K562 (cell line): ENCODE data around the gene DOK7. TPM values are rescaled to one million over a fixed set of nuclear protein-coding genes. Genes with fewer than 3 reads are reported as not detected.
A peak's percentile ranks its signal among the peaks of the same experiment; 100 is the strongest.

Experiments
- ATAC-seq: fragments of 200-7000 bp; cut with Tn5 transposase; 3 replicates; pipeline ENCODE4 v1.9.1; 2020; ENCODE audit warnings: moderate library complexity
- BruUV-seq: library from RNA; stranded (reverse); fragments of 400-500 nt; replicated peaks from 2 replicates; lab custom pipeline; 2021; lab: Mats Ljungman, UMichigan
- CTCF ChIA-PET: fragments of 300-600 bp; formaldehyde crosslinking; extraction: SDS; loops from one replicate; lab custom pipeline; 2021; ENCODE audit warnings: low intra/inter-chr PET ratio; lab: Yijun Ruan, JAX
- POLR2A ChIA-PET: fragments of 300-600, 350-650 bp; sonication (Branson Sonifier 250); formaldehyde crosslinking; extraction: SDS; loops from one replicate; lab custom pipeline; 2021; ENCODE audit warnings: antibody characterized with exemption, inconsistent platforms; lab: Yijun Ruan, JAX
- DNase-seq, 4 experiments: peaks; one replicate each; pipeline versions ENCODE4 v3.0.0 to v3.0.0-alpha.2; 2011 to 2018; ENCODE audit warnings: low spot score in 3 of 4, mixed read lengths in 3 of 4; ENCODE audit errors: extremely low read depth in 1 of 4
- FAIRE-seq: peaks from 2 replicates; lab custom pipeline; 2011; peaks lifted over from hg19 to GRCh38; lab: Jason Lieb, UNC
- H2AFZ ChIP-seq: 2 replicates; pipeline ENCODE4 v1.6.0; 2011; ENCODE audit warnings: low read depth, low read length, control low read depth, inconsistent platforms
- H3K27ac ChIP-seq: fragments of 200-600 bp; 3 replicates; pipeline ENCODE4 v1.8.0; 2011; ENCODE audit warnings: low read depth, mild to moderate bottlenecking, control low read depth, inconsistent platforms, low read length, moderate library complexity, mixed read lengths; ENCODE audit errors: extremely low read depth
- H3K27me3 ChIP-seq, 2 experiments: fragments of 300-600 bp in 1 of 2; 2 replicates in 1 of 2; 3 replicates in 1 of 2; pipeline versions ENCODE4 v1.6.0 to v1.8.0; 2011; ENCODE audit warnings: inconsistent platforms in 2 of 2, low read length in 2 of 2, mild to moderate bottlenecking in 1 of 2, mixed read lengths in 1 of 2, moderate library complexity in 1 of 2; ENCODE audit not compliant: control insufficient read depth in 2 of 2, insufficient read depth in 2 of 2
- H3K36me3 ChIP-seq: fragments of 300-600 bp; 3 replicates; pipeline ENCODE4 v1.8.0; 2011; ENCODE audit warnings: mild to moderate bottlenecking, low read length, inconsistent platforms; ENCODE audit not compliant: control insufficient read depth, insufficient read depth
- H3K4me1 ChIP-seq, 2 experiments: fragments of 200-600 bp in 1 of 2; replicated peaks in 1 of 2; 2 replicates in 1 of 2; 3 replicates in 1 of 2; pipeline versions ENCODE4 v1.5.1 to v1.8.0; 2011; ENCODE audit warnings: inconsistent platforms in 2 of 2, low read length in 2 of 2, mild to moderate bottlenecking in 1 of 2, mixed read lengths in 1 of 2, moderate library complexity in 1 of 2; ENCODE audit not compliant: control insufficient read depth in 2 of 2, insufficient read depth in 2 of 2
- H3K4me2 ChIP-seq: 2 replicates; pipeline ENCODE4 v1.6.1; 2011; ENCODE audit warnings: low read length, control low read depth, inconsistent platforms, mixed read lengths; ENCODE audit not compliant: insufficient read depth
- H3K4me3 ChIP-seq: fragments of 200-600 bp; sonication (generic), shearing (Covaris generic); 2 replicates; pipeline ENCODE4 v1.5.1; 2016; ENCODE audit warnings: control low read depth, inconsistent platforms
- H3K79me2 ChIP-seq: fragments of 200-600 bp; 3 replicates; pipeline ENCODE4 v1.8.0; 2011; ENCODE audit warnings: low read length, inconsistent platforms; ENCODE audit not compliant: control insufficient read depth, insufficient read depth
- H3K9ac ChIP-seq, 2 experiments: 2 replicates each; pipeline versions ENCODE4 v1.6.0 to v1.6.1; 2011; ENCODE audit warnings: low read depth in 2 of 2, low read length in 2 of 2, control low read depth in 1 of 2, inconsistent platforms in 1 of 2, mild to moderate bottlenecking in 1 of 2, mixed read lengths in 1 of 2; ENCODE audit not compliant: insufficient read depth in 1 of 2
- H3K9me1 ChIP-seq: one replicate; pipeline ENCODE4 v1.6.0; 2011; ENCODE audit warnings: inconsistent platforms, mild to moderate bottlenecking, low read length, moderate library complexity; ENCODE audit not compliant: control insufficient read depth, insufficient read depth
- H3K9me3 ChIP-seq: replicated peaks from 2 replicates; pipeline ENCODE4 v1.5.1; 2011; ENCODE audit warnings: low read depth, low read length, inconsistent platforms; ENCODE audit not compliant: control insufficient read depth, insufficient read depth
- H4K20me1 ChIP-seq: replicated peaks from 2 replicates; pipeline ENCODE4 v1.6.1; 2011; ENCODE audit warnings: low read length, inconsistent platforms, mixed read lengths; ENCODE audit not compliant: control insufficient read depth, insufficient read depth
- CHD4 ChIP-seq: fragments of 200-600 bp; sonication (generic); IDR thresholded peaks from 3 replicates; pipeline ENCODE4 v1.6.1; 2012; ENCODE audit warnings: low read depth, mild to moderate bottlenecking, mixed read lengths, low read length, inconsistent platforms; ENCODE audit not compliant: insufficient read depth, insufficient replicate concordance, poor library complexity, severe bottlenecking
- FOXA1 ChIP-seq: fragments of 450-650 bp; IDR thresholded peaks from 2 replicates; pipeline ENCODE4 v1.6.1; 2016; ENCODE audit warnings: mild to moderate bottlenecking, borderline replicate concordance
- PRDM10 ChIP-seq: fragments of 450-650 bp; IDR thresholded peaks from 2 replicates; pipeline ENCODE4 v1.6.1; 2018; ENCODE audit not compliant: partially characterized antibody
- ZNF316 ChIP-seq: fragments of 450-650 bp; IDR thresholded peaks from 2 replicates; pipeline ENCODE4 v1.6.1; 2016
- ZNF717 ChIP-seq: fragments of 250-450 bp; sonication (Bioruptor Pico); IDR thresholded peaks from 2 replicates; pipeline ENCODE4 v1.5.0; 2021
- WGBS: fragments of 100-300 bp; shearing (Covaris generic); methylation state at CpG from one replicate; pipeline ENCODE4 v1.1.6; 2016; ENCODE audit warnings: low coverage, mixed read lengths; ENCODE audit not compliant: insufficient coverage; ENCODE audit errors: missing lambda C conversion rate; 5-methylcytosine and 5-hydroxymethylcytosine counted together
- in situ Hi-C: fragments of 300-500 bp; cut with MboI; formaldehyde crosslinking; loops from 4 replicates; pipeline ENCODE4 v1.15.0; 2018; ENCODE audit warnings: inconsistent platforms, mixed read lengths
- intact Hi-C: fragments of 100-400 bp; cut with micrococcal nuclease; formaldehyde crosslinking; loops from 2 replicates; pipeline ENCODE4 v1.14.2; 2022
- polyA plus RNA-seq, 8 experiments: library from polyadenylated mRNA; depleted of rRNA in 4 of 8; stranded (reverse) in 5 of 8; unstranded in 3 of 8; fragments of >200 nt; fragmentation: Nextera tagmentation in 2 of 8; fragmentation: Illumina TruSeq in 1 of 8; extraction: Ambion mirVana in 2 of 8; extraction: Trizol in 1 of 8; gene quantifications; 2 replicates each; pipeline versions ENCODE4 v1.2.1 to v1.2.3, GENCODE V29; 2011 to 2014; ENCODE audit warnings: inconsistent platforms in 1 of 8, missing spikeins in 1 of 8
- total RNA-seq, 7 experiments: library from RNA; depleted of rRNA in 6 of 7; stranded (reverse); fragments of >200 nt in 6 of 7; fragmentation: Illumina TruSeq in 2 of 7; extraction: Trizol in 2 of 7; gene quantifications; 2 replicates each; pipeline versions ENCODE4 v1.2.1 to v1.2.3, GENCODE V29; 2011 to 2021; ENCODE audit warnings: low replicate concordance in 1 of 7

DOK7 gene
- total and polyA plus RNA-seq, 9 of the 15 experiments (the other 6 are each of a cell fraction or from before 2014, with no cell fraction given): not detected

DNA sequence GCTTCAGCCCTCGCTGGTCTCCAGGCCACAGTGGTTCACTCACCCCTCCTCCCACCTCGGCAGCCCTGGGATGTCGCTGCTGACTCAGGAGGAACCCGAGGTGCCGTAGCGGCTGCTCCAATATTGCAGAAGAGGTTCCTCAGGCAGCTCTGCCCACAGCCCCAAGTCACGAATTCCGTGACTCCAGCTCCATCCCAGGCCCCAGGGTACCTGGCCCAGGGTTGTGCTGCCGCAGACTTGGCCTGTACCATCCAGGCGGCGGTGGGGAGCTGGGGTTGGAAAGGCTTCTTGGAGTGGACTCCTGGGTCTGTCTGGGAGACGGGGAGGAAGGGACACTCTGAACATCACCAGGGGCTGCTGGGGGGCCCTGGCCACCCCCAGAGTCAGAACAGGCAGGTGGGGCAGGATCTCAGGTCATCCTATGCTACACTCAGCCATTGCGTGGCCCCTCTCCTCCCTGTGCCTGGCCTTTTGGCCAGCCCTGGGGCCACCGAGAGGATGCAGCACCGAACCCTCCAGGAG, 22.1 kb upstream of the DOK7 start:
- Histone ChIP-seq H3K9me3 (no peaks in the 10 kb centered on the region), H3K4me1 (peaks cover 0 to 83% of the 10 kb centered on the region in 2 experiments; a peak in 2 of 5 replicates), H3K27ac (no peak overlapping the region), H3K9me1 (no peaks in the 10 kb centered on the region), H3K27me3 (no peaks in the 10 kb centered on the region; a peak in 2 of 5 replicates), H4K20me1 (no peaks in the 10 kb centered on the region; the same call in 1 of the 2 replicates), H3K4me2 (no peak overlapping the region), H3K9ac (no peak overlapping the region), H3K79me2 (no peaks in the 10 kb centered on the region), H3K4me3 (no peak overlapping the region), H2AFZ (no peak overlapping the region), H3K36me3 (no peaks in the 10 kb centered on the region)
- no TSS peak for BruUV-seq
- WGBS: 16% methylated on average over 11 of the region's 15 CpGs
- in situ Hi-C loops: loop anchor here (5.0 kb wide), 1 partner anchor 334 kb away; no protein-coding TSS in a partner anchor
- peak in 2 of 4 experiments; percentile 36 to 51 for DNase-seq
- ChIA-PET POLR2A (interaction anchor here (0.6 to 1.1 kb wide), 2 partner anchors 8 to 121 kb away, joined by 4 read pairs; no protein-coding TSS in a partner anchor), CTCF (interaction anchor here (0.9 kb wide), 1 partner anchor 94 kb away, joined by 5 read pairs; no protein-coding TSS in a partner anchor)
- intact Hi-C loops: loop anchor here (5.0 kb wide), 3 partner anchors 199 to 394 kb away; no protein-coding TSS in a partner anchor
- peak; percentile 21; the same call in 1 of the 2 replicates for TF ChIP-seq ZNF316
- TF ChIP-seq FOXA1: no peak
- no peak for TF ChIP-seq CHD4
- peak; percentile 70 for TF ChIP-seq PRDM10
- TF ChIP-seq ZNF717: no peak
- FAIRE-seq: no peak
- ATAC-seq: peak; percentile 19; the same call in 1 of the 3 replicates
